ENCODE results near the gene SF3B3. TPM values are rescaled to one million over a fixed set of nuclear protein-coding genes. Genes with fewer than 3 reads are reported as not detected.

The SF3B3 gene
- 152 and 267 TPM in 2 replicates for total RNA-seq (2014; rRNA removed; shearing (Covaris generic))
- polyA plus RNA-seq (2015; cell fraction: cytosol; rRNA removed), result 171 and 196 TPM in 2 replicates
- 609 and 663 TPM in 2 replicates for polyA plus RNA-seq (2015; cell fraction: nucleus; rRNA removed)

DNA sequence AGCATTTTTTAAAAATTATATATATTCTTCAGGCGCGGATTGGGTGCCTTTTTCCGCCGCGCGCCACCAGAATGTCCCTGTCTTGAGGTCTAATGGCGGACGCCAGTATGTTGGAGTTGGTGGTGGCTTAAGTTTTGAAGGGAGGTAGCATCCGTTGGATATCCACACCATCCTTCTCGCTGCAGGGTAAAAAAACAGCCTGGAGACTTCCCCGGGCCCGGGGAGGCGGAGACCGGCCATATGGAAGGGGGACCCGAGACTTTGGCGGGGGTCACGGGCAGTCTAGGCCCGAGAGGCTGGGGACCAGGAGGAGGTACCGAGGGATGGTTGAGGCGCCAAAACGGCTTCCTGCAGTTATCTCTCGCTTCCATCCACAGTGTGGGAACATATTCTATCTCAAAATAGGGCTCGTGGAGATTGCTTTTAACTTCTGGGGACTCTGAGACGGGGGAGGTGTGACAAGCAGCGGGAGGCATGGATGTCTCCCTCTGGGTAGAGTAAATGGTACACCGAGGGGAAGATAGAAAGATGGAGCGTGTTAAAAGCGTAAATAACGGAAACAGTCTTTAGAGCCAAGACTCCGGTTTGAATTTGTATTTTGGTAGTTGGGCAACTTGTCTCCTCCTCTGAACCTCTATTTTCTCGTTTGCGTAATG lies at the start of gene SF3B3:
SF3B3 (plus strand) TSS at position 74 of the 656 bp plus-strand sequence. CDS start 2,841 bp downstream, outside the sequence.
- DNase-seq (ENCODE audit: low read depth), result no peak

DNA sequence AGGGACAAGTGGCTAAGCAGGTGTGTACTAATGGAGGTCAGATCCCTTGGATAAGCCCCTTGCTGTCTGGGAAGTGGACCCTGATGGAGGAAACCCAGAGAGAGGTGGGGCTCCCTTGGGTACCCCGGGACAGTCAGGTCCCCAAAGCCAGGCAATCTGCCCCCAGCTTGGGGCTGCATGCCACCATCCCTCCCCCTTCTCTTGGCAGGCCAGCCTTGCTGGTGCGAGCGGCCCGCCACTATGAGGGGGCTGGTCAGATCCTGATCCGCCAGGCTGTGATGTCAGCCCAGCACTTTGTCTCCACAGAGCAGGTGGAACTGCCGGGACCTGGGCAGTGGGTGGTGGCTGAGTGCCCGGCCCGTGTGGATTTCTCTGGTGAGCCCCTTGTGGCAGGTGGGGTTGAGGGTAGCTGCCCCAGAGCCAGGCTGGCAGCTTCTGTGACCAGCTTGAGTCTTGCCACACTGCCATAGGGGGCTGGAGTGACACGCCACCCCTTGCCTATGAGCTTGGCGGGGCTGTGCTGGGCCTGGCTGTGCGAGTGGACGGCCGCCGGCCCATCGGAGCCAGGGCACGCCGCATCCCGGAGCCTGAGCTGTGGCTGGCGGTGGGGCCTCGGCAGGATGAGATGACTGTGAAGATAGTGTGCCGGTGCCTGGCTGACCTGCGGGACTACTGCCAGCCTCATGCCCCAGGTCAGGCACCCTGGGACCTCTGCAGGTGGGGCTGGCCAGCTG lies 49.1 kb upstream of the SF3B3 start:
- no peak for DNase-seq (ENCODE audit: low read depth)

DNA sequence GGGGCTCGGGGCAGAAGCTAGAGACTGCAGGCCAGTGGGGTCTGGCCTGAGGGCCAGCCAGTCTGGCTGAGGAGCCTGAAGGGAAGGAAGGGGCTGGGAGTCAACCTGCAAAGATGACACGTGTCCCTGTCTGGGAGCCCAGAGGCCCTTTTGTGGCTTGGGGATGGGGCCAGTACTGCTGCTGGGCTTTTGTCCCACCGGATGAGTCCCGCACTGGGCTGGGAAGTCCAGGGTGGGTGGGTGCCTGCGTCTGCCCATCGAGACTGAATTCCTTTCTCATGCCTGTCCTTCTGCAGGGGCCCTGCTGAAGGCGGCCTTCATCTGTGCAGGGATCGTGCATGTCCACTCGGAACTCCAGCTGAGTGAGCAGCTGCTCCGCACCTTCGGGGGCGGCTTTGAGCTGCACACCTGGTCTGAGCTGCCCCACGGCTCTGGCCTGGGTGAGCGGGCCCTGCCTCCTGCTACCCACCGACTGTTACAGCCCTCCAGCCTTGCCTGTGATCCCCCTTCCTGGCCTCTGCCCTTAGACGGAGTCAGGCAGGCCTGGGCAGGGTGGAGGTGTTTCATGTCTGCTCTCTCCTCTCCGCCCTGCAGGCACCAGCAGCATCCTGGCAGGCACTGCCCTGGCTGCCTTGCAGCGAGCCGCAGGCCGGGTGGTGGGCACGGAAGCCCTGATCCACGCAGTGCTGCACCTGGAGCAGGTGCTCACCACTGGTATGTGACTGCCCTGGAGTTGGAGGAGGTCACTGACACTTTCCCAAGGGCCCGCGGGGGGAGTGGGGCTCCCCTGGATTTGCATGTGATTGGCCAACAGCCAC lies 48.4 kb upstream of the SF3B3 start:
- no peak for DNase-seq (ENCODE audit: low read depth)

DNA sequence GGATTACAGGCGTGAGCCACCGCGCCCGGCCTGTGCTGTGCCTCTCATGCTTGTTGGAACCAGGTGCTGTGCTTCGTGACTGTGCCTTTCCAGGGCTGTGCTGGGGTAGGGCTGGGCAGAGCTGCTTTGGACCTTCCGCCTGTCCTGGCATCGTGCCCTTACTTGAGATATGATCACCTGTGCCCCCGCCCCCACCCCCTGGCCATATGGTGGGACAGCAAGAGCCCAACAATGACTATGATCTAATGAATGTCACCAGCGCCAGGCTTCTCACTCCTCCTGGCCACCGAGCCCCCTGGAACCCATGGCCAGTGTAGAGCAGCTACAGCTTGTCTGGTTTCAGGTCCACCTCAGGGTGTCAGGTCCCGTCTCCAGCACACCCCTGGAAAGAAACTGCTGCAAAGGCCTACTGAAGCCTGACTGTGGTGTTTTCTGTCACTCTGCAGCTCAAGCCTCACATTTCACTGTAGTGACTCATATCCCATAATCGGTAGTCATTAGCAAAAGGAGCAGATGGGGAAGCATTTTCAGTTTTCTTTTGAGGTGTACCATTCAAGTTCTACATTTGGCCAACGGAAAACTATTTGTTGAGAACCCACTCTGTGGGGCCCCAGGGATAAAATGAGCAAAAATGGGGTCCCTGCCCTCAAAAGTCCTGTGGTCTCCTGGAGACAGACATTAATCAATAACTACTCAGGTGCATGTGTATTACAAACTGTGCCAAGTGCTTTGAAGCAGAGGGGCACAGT lies 47.2 kb upstream of the SF3B3 start:
- peak; percentile 86 for DNase-seq (ENCODE audit: low read depth)

DNA sequence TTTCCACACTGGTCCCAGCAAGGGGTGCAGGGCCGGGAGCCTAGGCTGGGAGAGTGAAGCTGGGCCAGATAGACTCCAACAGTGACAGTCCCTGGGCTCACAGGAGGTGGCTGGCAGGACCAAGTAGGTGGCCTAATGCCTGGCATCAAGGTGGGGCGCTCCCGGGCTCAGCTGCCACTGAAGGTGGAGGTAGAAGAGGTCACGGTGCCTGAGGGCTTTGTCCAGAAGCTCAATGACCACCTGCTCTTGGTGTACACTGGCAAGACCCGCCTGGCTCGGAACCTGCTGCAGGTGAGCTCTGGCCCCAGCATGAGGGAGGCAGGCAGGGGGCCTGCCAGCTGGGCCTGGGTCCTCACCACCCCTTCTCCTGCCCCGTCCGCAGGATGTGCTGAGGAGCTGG lies 45.4 kb upstream of the SF3B3 start:
- no peak for DNase-seq (ENCODE audit: low read depth)

DNA sequence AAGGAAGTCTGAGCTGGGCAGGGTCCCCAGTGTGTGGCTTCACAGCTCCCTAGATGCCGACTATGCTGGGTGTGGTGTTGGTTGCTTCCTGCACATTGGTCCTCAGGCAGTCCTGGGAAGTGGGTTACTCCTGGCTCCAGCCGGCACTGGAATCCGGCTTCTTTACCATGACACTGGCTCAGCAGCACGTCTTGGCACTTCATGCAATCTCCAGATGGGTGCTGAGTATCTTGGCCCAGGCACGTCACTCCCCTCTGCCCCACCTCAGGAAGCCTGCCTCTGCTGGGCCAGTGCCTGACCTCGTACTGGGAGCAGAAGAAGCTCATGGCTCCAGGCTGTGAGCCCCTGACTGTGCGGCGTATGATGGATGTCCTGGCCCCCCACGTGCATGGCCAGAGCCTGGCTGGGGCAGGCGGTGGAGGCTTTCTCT lies 44.7 kb upstream of the SF3B3 start:
- DNase-seq (ENCODE audit: low read depth), result peak; percentile 23

DNA sequence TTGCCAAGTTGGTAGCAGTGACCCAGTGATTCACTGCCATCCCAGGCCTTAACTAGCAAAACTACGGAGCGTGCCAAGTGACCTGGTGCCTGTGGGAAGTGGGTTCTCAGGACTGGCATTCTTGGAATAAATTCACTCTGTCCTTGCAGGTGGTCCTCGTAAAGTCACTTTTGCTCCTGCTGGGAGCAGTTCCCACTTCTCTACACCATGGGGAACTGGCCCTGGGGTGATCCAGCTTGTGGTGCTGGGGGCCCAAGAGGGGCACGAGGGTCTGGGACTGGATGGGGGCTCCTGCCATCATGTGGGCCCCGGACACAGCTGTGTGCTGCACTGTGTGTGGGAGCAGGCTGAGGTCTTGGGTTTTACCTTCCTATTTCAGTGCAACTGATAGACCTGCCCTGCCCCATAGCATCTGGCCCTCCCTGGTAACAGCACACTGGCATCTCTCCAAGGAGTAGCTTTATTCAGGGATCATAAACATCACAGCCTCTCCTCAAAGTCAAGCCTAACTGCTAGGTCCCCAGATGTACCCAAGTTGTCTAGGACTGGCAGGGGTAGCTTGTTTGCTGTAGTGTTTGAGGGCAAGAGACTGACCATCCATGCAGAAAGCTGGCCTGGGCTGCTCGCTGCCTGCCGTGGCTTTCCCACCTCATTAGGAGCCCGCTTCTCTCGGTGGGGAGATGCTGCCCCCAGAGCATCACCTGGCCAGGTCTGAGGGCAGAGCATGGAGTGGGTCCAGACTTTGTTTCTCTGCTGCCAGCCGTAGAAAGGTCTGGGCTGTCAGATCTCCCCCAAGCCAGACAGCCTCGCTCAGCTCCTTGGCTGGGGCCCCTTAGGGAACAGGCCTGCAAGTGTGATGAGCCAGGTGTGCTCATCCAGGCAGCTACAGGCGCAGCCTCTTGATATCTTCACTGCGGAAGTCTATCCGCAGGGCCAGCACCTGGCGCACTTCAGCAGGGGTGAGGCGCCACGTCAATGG lies 43.2 kb upstream of the SF3B3 start:
- no peak for DNase-seq (ENCODE audit: low read depth)

DNA sequence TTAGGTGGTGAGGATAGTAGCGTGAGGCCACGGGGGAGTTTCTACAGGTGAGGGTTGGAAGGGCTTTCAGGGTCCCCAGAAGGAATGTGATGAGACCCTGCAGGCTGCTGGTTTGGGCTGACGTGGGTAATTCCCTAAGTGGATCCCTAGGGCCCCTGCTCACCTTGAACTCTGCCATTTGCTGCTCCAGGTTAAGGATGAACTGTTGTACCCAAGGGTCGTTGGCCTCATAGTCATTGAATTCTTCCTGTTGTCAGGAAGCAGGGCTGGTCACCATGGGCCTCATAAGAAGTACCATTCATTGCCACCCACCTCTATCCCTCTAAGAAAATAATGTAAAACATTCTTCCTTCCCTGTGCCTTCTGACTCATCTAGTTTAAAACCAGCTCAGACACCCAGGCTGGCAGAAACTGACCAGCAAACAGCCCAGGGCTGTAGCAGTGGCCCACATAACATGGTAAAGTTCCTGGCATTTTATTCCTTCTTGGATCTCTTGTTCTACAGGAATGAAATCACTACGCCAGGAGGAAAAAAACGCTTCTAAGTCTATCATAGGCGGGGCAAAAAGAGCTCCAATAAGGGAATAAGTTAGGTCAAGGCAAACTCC lies 41.6 kb upstream of the SF3B3 start:
- DNase-seq (ENCODE audit: low read depth), result peak; percentile 65

DNA sequence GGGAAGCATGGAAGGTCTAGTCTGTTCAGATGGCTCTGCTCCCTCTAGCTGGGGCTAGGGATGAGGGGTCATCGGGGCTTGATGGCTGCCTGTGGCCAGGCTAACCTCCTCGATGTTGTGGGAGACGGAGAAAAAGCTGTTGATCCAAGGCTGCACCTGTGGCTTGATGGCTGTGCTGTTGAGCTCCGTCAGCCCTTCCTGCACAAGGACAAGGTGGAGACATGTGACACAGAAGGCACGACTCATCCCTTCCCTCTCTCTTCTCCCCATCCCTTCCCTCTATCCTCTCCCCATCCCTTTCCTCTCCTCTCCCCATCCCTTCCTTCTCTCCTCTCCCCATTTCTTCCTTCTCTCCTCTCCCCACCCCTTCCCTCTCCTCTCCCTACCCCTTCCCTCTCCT lies 41.0 kb upstream of the SF3B3 start:
- peak; percentile 58 for DNase-seq (ENCODE audit: low read depth)

DNA sequence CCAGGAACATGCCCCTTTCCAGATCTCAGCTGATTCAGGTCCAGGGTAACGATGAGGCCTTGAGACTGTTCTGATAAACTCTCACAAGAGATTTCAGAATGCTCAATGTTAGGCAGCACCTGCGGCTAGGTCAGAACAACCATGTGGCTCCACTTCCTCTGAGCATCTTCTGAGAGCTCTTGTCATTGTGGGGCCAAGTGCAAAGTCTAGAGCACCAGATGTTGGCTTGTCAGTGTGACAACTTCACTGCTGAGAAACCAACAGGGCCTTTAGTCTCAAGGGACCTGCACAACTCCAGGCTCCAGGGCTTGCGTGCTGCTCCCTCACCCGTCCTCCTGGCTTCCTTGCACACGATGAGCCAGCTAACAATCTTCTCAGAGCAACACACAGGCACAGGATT lies 40.2 kb upstream of the SF3B3 start:
- no peak for DNase-seq (ENCODE audit: low read depth)

DNA sequence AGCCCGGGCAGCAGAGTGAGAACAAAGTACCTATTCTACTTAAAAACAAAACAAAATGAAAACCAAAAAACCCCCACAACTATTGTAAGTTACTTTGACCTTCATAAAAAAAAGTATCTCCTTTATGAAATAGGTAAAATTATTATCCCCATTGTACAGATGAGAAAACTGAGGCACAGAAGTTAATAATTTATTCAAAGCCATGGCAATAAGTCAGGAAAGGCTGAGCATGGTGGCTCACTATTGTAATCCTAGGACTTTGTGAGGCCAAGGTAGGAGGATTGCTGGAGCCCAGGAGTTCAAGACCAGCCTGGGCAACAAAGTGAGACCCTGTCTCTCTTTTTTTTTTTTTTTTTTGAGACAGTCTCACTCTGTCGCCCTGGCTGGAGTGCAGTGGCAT lies 38.7 kb upstream of the SF3B3 start:
- no peak for DNase-seq (ENCODE audit: low read depth)

DNA sequence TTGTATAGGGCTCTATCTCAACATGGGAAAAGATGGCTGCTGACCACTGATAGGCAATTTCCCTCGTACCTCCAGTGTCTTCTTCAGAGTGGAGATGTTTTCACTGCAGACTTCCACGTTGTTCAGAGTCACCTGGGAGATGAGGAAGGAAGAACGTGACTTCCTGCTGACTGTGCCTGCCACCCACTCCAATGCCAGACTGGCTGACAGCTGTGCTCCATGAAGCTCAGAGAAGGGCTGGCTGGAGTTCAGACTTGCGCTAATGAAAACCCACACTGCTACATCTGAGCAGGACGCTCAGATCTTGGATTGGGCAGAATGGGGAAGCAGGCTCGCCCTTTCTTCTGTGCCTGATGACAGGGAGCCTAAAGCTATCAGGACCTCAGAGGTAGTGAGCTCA lies 33.4 kb upstream of the SF3B3 start:
- no peak for DNase-seq (ENCODE audit: low read depth)

DNA sequence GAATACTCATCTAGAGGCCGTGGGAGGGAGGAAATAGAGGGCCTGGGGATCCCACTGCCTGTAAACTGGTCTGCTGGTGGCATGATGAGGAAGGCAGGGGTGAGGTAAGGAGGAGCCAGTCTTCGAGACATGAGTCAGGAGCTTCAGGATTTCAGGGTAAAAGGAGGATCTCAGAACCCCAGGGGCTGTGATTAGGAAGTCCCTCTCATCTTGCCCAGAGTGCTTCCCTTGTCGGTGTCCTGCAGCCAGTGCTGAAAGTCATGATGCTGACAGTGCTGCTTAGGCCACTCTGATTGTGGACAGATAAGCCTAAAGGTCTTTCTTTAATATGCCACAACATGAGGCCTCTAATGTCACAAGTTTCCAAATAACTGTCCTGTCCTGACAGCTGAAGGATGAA lies 29.8 kb upstream of the SF3B3 start:
- DNase-seq (ENCODE audit: low read depth), result no peak

DNA sequence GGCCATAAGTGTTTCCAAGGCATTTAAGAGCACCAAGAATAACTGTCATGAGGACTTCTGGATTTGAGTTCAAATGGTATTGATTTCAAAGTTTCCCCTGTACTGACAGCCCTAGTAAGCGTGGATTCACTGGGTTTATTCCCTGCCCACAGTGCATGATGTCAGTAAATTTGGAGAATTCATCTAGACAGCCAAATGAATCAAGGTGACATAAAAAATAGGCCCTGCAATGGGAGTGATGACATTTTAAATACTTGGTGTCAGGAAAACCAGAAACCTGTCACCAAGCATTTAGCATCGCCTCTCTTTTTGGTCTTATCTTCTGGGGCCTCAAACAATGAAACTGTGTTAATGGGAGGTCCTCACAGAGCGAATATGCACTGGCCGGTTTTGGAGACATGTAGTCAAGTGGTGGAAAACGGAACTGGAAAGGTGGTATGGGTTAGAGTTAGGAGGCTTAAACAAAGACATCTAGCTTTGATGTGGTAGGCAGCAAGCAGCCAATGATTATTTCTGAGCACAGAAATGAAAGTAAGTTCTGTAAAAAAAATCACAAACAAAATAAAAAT lies 29.3 kb upstream of the SF3B3 start:
- no peak for DNase-seq (ENCODE audit: low read depth)

DNA sequence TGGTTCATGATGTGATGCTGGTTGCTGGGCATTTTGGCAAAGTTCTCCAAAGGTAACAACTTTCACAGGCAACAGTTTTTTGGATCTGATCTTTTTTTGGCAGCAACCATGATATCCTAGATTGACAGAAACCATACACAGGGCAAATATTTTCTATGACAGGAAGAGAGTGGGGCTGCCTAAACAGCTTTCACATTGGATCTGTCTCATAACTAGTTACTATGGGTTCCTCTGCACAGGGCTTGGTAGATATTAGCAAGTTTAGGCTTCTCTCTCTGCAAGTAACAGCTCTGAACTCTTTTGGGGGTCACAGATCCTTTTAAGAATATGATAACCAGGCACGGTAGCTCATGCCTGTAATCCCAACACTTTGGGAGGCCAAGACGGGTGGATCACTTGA lies 28.8 kb upstream of the SF3B3 start:
- no peak for DNase-seq (ENCODE audit: low read depth)

DNA sequence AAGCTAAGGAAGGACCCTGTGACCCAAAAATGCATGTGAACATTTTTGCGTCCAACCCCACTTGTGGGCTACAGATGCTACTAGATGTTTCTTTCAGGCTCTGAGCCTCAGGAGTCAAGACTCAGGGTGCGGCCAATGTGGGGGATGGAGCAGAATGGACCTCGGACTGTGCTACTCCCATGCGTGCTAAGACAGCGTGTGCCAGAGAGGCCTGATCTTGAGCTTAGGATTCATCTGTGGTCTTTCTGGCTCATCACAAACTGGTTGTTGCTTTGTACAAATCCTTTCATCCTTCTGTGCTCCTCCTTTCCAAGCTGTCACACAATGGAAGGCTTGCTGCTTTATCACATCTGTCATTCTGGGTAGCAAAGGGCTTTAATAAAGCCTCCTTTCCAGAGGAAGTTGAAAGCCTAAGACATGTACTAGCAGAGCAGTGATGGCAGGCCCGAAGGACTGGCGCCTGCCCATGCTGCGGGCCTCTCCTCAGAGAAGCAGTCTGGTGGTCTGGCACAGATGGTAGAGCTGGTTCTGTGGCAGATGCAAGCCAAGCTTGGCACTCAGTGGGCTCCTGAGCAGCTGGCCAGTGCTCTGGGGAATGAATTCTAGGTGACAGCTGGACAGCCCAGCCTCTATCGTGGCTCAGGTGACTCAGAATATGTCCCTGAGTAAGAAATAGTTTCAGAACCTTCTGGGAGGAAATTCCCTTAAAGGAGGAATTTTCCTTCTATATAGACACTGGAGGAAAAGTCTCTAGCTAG lies 28.0 kb upstream of the SF3B3 start:
- DNase-seq (ENCODE audit: low read depth), result no peak

DNA sequence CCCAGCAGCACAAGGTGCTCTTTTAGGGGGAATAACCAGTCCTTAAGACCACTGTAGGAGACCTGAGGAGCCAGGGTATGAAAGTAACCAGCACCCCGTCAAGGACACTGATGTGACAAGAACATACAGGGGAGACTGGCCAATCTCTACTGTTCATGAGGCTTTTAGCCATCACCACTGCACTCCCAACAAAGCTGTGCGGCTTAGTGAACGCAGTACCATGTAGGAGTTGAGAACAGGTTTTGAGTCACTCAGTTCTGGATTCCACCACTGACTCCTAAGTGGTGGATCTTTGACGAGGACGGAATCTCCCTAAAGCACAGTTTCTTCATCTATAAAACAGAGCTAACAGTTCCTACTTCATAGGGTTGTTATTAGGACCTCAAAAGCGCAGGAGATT lies 27.1 kb upstream of the SF3B3 start:
- no peak for DNase-seq (ENCODE audit: low read depth)

DNA sequence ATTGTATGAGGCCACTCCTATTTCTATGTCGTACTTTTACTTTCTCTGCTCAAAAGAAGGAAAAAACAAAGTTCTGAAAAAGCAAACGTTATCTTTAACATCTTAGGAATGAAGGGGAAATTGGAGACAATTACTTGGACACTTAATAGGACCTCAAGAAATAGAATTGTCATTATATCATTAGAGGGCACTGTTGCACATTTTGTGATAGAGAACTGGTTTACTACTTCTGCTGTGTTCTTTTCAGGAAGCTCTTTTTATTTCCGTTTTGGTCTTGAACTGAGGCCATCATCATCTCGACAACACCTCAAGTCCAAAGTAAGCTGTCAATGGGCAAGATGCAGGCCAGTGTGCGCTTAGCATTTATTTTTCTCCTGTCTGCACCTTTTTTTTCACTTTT lies 14.9 kb upstream of the SF3B3 start:
- DNase-seq (ENCODE audit: low read depth), result peak; percentile 36

DNA sequence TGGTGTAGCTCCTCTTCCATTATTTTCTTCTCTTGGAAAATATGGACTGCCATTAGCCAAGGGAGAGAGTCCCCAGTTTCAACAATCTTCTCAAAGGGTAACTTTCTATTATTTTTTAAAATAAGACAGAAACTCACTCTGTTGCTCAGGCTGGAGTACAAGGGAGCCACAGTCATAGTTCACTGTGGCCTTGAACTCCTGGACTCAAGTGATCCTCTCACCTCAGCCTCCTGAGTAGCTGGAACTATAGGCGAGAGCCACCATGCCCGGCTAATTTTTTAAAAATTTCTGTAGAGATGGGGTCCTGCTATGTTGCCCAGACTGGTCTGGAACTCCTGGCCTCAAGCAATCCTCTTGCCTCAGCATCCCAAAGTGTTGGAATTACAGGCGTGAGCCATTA lies 13.4 kb upstream of the SF3B3 start:
- DNase-seq (ENCODE audit: low read depth), result no peak

Measured in HT1080 (cell line).